NCI-H2196 (cell line): ENCODE measurements around the gene DEPDC5.
"Not testable (repeated sequence)": the region's sequence is repeated elsewhere in the genome, so short reads cannot be mapped to it uniquely, and the experiment has no call there.

Source experiments
- DNase-seq: peaks from one replicate; lab custom pipeline; 2025; ENCODE audit not compliant: unreplicated experiment; lab: John Stamatoyannopoulos, UW

The DEPDC5 gene

DNA sequence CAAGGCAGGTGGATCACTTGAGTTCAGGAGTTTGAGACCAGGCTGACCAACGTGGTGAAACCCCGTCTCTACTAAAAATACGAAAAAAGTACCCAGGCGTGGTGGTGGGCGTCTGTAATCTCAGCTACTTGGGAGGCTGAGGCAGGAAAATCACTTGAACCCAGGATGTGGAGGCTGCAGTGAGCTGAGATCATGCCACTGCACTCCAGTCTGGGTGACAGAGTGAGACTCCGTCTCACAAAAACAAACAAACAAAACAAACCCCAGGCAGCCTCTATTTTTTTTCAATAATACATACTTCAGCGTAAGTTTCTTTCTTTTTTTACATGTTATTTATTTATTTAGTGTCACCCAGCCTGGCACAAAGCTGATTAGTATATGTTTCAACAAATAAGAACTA is 60.1 kb downstream of the DEPDC5 start:
- not testable (repeated sequence) for DNase-seq

DNA sequence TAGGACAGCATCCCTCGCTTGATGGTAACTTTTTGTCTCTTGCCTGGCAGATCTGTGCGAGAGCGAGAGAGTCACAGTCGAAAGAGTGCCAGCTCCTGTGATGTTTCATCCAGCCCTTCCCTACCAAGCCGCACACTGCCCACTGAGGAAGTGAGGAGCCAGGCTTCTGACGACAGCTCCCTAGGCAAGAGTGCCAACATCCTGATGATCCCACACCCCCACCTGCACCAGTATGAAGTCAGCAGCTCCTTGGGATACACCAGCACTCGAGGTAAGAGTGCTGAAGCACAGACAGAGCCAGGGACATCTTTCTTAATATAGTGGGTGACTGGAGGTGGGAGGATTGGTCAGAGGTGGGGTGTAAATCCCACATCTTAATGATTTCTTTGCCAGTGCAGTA is 61.1 kb downstream of the DEPDC5 start:
- no peak for DNase-seq

DNA sequence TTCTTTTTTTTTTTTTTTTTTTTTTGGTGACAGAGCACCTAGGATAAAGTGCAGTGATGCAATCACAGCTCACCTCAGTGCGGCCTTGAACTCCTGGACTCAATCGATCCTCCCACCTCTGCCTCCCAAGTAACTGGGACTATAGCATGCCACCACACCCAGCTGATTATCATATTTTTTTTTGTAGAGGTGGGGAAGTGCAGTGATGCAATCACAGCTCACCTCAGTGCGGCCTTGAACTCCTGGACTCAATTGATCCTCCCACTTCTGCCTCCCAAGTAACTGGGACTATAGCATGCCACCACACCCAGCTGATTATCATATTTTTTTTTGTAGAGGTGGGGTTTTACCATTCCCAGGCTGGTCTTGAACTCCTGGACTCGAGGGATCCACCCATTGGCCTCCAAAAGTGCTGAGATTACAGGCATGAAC is 61.6 kb downstream of the DEPDC5 start:
- DNase-seq: not testable (repeated sequence)

DNA sequence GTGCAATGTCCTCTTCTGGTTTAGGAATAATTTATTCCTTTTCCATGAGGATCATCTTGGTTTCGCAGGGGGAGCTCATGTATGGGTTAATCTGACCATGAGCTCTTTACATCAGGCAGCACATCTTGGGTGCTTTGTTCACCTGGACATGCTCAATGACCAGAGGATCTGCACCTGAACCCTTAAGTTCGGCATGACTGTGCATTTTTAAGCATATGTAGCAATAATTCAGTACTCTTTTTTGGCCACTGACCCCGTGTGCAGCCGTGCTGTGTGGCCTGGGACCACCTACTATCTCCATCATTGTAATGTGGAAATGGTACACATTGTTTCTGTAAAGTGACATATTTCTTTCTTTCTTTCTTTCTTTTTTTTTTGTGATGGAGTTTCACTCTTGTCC is 62.9 kb downstream of the DEPDC5 start:
- no peak for DNase-seq

DNA sequence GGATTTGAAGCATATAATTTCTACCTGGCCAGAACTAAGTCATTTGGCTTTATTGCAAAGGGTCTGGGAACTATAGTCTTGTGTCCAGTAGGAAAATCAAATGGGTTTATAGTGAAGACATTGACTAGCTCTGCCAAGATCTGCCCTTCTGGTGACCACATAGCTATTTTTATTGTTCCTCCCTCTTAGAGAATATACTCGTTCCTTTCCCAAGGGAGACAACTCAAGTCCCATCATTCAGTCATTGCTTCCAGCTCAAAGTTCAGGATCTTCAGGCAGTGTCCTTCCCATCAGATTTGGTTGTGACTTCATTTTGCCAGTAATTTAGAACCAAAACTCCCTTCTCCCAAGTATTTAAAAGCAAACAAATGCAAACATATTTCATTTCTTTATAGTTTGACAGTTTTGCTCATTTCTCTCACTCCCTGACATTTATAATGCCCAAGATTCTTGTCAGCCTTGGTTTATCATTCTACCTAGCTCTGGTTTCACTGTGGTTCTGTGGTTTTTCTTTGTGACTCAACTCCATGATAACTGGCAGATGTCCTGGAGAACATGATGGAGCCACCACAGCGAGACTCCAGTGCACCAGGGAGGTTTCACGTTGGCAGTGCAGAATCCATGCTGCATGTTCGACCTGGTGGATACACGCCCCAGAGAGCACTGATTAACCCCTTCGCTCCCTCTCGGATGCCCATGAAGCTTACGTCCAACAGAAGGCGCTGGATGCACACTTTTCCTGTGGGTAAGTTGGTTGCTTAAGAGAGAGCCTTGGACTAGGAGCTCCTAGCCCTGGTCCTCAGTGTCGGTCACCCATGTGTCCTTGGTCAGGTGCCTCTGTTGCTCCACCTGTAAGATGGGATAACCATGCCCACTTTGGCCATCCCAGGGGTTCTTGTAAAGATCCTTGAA is 64.9 kb downstream of the DEPDC5 start:
- DNase-seq: no peak

DNA sequence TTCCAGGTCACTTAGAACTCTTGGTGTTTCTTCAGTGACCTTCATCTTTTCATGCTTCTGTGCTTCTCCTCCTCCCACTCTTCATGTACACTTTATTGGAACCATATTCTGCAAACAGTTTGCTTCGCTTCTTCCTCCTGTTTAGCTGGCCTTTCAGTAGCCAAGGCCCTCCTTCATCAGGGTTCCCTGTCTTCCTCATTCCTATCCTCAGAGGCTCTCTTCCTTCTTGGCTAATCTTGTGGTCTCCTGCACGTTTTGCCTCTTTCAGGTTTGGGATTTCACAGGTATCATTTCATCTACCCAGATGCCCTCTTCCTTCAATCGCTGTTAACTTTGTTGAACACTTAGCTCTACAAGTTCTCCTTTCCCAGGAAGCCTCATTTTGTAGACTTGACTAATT is 66.8 kb downstream of the DEPDC5 start:
- DNase-seq: no peak

DNA sequence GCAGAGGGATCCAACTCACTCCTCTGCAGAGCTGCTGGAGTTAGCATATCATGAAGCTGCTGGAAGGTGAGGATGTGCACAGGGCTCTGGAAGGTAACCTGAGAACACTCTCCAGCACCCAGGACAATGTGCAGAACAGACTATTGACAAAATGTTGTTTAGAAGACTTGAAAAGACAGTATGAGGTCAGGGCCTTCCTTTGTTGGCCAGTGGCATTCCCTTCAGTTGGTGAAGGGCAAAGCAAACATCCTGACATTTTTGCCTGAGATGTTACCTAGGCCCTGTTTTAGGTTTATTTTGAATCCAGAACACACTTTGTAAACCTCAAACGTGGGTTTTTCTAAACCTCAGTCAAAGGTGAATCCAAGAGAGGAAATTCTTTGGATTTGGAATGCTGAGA is 67.8 kb downstream of the DEPDC5 start:
- DNase-seq: no peak

DNA sequence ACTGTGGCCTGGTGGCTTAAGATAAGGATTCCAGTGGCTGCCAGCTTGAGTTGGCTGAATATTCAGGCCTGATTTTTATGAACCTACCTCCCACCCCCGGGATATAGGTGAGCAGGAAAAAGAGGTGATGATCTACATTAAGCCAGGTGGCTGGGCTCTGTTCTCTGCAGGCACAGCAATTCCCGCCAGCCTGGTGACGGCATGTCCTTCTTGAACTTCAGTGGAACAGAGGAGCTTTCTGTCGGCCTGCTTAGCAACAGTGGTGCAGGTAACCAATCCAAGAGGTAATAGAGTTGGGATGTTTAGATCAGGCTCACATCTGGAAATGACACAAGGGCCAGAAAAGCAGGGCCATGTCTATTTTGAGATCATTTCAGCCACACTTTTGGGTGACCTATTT is 68.7 kb downstream of the DEPDC5 start:
- DNase-seq: no peak

DNA sequence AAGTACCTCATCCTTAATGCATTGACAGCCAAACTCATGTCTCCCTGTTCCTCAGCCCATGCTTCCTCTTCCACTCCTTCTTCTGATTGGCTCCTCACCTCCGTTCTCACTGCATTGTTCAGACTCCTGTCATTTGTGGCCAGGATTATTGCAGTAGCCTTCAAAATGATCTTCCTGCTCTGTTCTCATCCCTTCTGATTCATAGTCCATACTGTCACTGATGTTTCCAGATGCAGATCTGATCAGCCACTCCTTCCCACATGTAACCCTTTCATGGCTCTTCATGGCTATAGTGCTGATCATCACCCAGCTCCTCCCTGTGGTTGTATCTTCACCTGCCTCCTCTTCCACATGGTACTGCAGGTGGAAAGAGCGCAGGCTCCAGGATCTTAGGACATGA is 71.7 kb downstream of the DEPDC5 start:
- no peak for DNase-seq

DNA sequence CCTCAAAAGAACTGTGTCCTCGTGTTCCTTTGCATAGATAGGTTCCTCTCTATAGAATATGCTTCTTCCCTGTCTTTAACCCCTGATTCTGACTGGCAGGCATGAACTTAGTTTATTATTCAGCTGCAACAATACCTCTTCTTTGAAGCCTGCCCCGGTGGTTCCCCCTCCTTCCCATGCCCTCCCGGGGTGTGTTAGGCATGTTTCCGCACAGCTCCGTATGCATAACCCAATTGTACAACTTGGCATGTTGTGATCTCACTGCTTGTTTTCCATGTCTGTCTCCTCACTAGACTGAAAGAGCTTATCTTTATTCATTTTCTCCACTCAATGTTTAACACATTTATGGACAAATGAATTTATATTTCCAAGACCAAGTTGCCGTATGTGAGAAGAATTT is 72.6 kb downstream of the DEPDC5 start:
- DNase-seq: no peak

DNA sequence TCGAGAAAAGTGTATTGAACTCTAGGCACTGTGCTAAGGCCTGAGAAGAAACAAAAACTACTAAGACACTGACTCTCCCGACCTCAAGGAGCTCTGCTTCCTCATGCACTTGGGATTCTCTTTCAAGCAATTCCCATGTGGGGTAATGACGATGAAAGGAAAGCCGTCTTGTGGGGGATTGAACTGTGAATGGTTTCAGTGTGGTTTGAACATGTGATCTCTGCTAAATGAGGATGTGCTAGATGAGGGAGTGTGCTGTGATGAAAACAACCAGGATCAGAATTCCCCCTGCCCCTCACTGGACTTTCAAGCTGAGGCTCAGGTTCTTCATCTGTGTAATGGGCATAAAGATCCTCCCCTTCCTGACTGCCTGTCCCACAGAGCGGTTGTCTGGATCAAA is 74.9 kb downstream of the DEPDC5 start:
- no peak for DNase-seq

DNA sequence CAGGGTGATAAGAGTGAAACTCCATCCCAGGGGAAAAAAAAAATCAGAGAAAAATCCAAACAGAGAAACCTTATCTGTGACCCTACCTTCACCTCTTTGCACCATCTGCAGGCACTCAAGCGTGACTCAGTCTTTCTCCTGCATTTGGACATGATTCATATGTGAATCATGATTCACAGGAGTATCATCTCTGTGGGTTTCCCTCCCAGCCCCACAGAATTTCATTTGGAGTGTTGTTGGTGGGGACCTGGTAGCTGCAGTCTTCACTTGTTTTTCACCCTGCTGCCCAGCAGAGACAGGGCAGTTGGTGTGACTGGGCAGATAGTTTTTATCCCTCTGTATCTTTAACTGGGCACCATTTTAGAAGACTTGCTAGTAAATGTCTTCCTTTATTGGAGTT is 75.7 kb downstream of the DEPDC5 start:
- peak; percentile 33 for DNase-seq

DNA sequence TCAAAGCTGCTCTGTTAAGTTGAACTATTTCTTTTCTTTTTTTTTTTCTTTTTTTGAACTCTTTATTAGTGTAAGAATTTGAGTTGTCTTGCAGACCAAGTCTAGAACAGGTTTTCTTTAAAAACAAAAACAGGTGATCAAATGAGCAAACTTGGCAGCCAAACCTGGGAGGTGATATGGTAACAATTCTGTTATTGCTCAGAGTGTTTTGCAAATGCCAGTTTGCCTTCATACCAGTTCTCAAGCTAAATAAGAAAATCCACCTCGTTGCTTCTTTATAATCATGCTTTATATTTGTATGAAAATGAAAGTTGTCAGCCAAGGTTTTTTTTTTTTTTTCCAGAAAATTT is 76.9 kb downstream of the DEPDC5 start:
- DNase-seq: no peak

DNA sequence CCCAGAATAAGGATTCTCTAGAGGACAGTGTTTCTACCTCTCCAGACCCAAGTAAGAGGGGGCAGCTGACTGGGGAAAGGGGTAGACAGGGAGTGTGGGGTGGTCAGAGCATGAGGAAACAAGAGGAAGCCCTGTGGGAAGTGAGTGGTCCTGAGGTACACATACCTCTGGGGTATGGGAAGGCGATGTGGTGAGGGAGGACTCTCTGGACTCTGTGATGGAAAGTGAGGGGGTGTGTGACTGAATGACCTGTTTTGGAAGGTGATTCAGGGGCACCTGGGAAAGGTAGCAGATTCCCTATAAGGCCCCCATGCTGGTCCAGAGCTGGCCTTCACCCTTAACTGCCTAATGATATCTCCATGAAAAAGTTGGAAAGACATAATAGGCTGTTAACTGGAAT is 80.1 kb downstream of the DEPDC5 start:
- DNase-seq: no peak

DNA sequence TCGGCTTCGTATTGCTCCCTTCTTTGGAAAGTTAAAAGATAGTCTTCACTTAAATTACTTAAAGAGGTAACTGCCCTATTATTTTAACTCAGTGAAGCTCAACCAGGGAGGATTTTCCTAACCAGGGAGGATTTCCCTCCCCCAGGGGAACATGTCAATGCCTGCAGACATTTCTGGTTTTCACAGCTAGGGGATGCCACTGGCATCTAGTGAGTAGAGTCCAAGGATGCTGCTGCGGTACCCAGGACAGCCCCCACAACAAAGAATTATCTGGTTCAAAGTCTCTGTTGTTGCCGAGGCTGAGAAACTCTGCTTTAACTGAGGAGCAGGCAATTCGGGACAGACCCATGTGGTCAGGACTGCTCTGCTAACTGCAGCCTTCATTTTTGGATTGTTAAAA is 82.2 kb downstream of the DEPDC5 start:
- DNase-seq: no peak

DNA sequence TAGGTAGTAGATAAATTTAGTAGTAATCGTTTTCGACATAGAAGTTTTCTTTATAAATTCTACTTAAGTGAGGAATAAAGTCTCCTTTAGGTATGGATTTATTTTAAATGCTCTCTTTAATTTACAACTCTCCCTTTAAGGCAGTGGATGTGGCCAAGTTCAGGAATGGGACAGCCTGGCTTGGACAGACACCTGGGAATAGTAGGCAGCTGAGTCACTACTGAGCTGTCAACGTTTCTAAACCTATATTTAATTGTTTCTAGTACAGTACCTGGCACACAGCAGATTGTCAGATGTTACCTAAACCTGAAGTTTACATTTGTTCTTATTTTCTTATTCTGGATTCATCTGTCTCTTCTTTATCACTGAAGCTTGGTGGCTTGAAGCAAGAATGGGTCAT is 85.1 kb downstream of the DEPDC5 start:
- DNase-seq: no peak

DNA sequence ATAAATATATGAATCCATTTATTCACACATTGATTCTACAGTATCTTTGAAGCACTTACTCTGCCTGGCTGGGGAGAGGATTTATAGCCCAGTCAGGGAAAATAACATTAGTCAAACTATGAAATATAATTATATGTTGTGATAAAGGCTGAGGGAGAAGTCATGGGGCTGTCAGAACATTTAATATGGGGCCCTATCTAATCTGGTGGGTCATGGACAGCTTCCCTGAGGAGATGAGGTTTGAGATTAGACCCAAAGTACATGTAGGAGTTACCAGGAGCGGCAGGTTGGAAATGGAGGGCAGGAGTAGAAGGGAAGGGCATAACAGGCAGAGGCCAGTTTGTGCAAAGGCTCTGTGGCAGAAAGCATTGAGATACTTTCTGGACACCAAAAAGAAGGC is 86.2 kb downstream of the DEPDC5 start:
- no peak for DNase-seq

DNA sequence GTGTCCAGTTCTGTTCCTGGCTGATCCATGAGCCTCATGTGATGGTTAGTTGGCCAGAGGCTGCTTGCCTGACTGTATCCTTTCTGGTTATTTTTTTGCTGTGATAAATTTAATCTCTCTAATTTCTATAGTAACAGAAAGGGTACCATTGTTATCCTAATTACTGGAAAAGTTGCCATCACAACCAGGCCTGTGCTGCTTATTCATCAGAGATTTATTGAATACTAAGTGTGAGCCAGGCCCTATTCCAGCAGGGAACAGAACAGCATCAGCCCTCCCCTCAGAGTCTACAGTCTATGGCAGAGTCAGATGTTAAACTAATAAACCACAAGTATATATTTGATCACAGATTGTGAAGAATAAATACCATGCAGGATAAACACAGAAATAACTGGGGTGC is 86.8 kb downstream of the DEPDC5 start:
- no peak for DNase-seq

DNA sequence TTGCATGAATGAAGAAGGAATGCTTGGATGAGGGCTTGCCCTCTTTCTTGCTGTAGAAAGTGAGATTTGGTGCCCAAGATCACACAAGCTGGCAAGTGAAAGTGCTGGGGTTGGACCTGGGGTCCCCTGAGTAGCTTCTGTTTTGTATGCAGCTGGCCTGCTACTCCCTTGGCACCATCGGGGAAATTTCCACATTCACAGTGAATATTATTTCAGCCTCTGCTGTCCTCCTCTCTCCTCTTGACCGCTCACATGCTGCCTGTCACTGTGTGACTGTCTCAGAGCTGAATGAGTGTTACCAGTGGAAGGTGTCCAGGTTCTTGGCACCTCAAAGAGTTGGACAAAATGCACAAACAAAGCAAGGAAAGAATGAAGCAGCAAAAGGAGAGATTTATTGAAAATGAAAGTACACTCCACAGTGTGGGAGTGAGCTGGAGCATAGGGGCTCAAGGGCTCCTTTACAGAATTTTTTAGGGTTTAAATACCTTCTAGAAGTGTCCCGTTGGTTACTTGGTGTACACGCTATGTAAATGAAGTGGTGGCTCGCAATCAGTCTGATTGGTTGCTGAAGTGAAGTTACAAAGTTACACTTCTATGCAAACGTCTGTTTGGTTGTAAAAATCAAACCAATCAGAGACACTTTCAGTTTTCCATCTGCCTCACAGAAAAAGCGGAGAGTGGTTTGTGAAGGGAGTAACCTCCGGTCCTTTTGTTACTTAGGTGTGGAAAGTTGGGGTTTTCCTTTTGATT is 87.4 kb downstream of the DEPDC5 start:
- DNase-seq: no peak

DNA sequence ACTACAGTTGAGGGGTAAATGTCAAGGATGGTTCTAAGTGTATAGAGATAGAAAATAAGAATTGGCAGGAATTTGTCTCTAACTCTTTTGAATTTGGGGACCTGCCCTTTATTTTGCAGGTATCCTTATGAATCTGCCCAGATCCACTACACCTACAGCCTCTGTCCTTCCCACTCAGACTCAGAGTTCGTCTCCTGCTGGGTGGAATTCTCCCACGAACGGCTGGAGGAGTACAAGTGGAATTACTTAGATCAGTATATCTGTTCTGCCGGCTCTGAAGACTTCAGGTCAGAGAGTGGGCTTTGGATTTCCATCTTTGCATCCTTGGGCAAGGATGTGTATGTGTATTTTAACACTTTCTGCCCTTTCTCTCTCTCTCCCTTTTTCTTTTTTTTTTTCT is 89.7 kb downstream of the DEPDC5 start:
- no peak for DNase-seq

DNA sequence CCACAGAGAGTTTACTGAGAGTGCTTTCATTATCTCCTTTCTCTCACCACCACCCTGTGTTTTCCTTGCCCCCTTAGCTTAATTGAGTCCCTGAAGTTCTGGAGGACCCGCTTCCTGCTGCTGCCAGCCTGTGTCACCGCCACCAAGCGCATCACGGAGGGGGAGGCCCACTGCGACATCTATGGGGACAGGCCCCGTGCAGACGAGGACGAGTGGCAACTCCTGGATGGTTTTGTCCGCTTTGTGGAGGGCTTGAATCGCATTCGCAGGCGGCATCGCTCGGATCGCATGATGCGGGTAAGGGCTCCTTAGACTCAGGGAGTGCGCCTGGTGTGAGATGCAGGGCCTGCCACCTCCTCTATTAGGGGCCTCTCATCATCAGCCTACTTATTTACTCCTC is 91.1 kb downstream of the DEPDC5 start:
- no peak for DNase-seq
